ENCODE data around the gene PPM1N. TPM values are rescaled to one million over a fixed set of nuclear protein-coding genes. Genes with fewer than 3 reads are reported as not detected.
A peak's percentile ranks its signal among the peaks of the same experiment; 100 is the strongest.

Gene PPM1N
- total and polyA plus RNA-seq, 2 of the 13 experiments (the other 11 are each of a cell fraction or from before 2014, with no cell fraction given), result 0.31 to 1.8 TPM

DNA sequence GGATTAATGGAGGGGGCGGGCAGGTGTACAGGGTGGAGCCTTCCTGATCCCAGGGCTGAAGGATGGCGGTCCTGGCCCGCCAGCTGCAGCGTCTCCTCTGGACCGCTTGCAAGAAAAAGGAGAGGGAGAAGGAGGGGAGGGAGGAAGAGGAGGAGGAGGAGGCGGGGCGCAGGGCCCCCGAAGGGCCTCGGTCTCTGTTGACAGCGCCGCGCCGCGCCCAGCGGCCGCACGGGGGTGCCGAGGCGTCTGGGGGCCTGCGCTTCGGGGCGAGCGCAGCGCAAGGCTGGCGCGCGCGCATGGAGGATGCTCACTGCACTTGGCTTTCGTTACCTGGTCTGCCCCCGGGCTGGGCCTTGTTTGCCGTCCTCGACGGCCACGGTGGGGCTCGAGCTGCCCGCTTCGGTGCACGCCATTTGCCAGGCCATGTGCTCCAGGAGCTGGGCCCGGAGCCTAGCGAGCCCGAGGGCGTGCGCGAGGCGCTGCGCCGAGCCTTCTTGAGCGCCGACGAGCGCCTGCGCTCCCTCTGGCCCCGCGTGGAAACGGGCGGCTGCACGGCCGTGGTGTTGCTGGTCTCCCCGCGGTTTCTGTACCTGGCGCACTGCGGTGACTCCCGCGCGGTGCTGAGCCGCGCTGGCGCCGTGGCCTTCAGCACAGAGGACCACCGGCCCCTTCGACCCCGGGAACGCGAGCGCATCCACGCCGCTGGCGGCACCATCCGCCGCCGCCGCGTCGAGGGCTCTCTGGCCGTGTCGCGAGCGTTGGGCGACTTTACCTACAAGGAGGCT, at the start of gene PPM1N (continued):
- TF ChIP-seq, protein P1, sequence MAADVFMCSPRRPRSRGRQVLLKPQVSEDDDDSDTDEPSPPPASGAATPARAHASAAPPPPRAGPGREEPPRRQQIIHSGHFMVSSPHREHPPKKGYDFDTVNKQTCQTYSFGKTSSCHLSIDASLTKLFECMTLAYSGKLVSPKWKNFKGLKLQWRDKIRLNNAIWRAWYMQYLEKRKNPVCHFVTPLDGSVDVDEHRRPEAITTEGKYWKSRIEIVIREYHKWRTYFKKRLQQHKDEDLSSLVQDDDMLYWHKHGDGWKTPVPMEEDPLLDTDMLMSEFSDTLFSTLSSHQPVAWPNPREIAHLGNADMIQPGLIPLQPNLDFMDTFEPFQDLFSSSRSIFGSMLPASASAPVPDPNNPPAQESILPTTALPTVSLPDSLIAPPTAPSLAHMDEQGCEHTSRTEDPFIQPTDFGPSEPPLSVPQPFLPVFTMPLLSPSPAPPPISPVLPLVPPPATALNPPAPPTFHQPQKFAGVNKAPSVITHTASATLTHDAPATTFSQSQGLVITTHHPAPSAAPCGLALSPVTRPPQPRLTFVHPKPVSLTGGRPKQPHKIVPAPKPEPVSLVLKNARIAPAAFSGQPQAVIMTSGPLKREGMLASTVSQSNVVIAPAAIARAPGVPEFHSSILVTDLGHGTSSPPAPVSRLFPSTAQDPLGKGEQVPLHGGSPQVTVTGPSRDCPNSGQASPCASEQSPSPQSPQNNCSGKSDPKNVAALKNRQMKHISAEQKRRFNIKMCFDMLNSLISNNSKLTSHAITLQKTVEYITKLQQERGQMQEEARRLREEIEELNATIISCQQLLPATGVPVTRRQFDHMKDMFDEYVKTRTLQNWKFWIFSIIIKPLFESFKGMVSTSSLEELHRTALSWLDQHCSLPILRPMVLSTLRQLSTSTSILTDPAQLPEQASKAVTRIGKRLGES (CRISPR knock-in tag; IDR thresholded peaks at IDR 0.05; ENCODE audit: borderline replicate concordance), result no peak
- TF ChIP-seq, protein P2, sequence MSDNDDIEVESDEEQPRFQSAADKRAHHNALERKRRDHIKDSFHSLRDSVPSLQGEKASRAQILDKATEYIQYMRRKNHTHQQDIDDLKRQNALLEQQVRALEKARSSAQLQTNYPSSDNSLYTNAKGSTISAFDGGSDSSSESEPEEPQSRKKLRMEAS (IDR thresholded peaks at IDR 0.05), result 0 out of 2 replicates have a peak, but pooled peaks have one; percentile 22
- TF ChIP-seq, protein P3, sequence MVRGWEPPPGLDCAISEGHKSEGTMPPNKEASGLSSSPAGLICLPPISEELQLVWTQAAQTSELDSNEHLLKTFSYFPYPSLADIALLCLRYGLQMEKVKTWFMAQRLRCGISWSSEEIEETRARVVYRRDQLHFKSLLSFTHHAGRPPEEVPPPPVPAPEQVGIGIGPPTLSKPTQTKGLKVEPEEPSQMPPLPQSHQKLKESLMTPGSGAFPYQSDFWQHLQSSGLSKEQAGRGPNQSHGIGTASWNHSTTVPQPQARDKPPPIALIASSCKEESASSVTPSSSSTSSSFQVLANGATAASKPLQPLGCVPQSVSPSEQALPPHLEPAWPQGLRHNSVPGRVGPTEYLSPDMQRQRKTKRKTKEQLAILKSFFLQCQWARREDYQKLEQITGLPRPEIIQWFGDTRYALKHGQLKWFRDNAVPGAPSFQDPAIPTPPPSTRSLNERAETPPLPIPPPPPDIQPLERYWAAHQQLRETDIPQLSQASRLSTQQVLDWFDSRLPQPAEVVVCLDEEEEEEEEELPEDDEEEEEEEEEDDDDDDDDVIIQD (CRISPR knock-in tag; IDR thresholded peaks at IDR 0.05; ENCODE audit: low read depth), result no peak
- TF ChIP-seq, protein P4, sequence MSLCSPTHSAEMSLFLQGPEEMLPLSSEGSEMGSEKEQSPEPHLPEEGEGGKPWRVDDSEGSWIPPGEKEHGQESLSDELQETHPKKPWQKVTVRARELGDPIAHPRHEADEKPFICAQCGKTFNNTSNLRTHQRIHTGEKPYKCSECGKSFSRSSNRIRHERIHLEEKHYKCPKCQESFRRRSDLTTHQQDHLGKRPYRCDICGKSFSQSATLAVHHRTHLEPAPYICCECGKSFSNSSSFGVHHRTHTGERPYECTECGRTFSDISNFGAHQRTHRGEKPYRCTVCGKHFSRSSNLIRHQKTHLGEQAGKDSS (CRISPR knock-in tag; IDR thresholded peaks at IDR 0.05; ENCODE audit: borderline replicate concordance, low read depth), result 0 out of 2 replicates have a peak, but pooled peaks have one; percentile 46
- TF ChIP-seq RBFOX2 (IDR thresholded peaks at IDR 0.05; ENCODE audit: low read depth, low read length) (no peak), ZNF775 (CRISPR knock-in tag; IDR thresholded peaks at IDR 0.05; ENCODE audit: borderline replicate concordance) (no peak), RARG (CRISPR knock-in tag; IDR thresholded peaks at IDR 0.05; ENCODE audit: low read depth) (no peak), ZNF672 (CRISPR knock-in tag; IDR thresholded peaks at IDR 0.05) (no peak), TBP (CRISPR knock-in tag; IDR thresholded peaks at IDR 0.05) (no peak)
- TF ChIP-seq, protein P5, sequence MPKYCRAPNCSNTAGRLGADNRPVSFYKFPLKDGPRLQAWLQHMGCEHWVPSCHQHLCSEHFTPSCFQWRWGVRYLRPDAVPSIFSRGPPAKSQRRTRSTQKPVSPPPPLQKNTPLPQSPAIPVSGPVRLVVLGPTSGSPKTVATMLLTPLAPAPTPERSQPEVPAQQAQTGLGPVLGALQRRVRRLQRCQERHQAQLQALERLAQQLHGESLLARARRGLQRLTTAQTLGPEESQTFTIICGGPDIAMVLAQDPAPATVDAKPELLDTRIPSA (CRISPR knock-in tag; IDR thresholded peaks at IDR 0.05; ENCODE audit: borderline replicate concordance), result no peak
- TF ChIP-seq, protein P6, sequence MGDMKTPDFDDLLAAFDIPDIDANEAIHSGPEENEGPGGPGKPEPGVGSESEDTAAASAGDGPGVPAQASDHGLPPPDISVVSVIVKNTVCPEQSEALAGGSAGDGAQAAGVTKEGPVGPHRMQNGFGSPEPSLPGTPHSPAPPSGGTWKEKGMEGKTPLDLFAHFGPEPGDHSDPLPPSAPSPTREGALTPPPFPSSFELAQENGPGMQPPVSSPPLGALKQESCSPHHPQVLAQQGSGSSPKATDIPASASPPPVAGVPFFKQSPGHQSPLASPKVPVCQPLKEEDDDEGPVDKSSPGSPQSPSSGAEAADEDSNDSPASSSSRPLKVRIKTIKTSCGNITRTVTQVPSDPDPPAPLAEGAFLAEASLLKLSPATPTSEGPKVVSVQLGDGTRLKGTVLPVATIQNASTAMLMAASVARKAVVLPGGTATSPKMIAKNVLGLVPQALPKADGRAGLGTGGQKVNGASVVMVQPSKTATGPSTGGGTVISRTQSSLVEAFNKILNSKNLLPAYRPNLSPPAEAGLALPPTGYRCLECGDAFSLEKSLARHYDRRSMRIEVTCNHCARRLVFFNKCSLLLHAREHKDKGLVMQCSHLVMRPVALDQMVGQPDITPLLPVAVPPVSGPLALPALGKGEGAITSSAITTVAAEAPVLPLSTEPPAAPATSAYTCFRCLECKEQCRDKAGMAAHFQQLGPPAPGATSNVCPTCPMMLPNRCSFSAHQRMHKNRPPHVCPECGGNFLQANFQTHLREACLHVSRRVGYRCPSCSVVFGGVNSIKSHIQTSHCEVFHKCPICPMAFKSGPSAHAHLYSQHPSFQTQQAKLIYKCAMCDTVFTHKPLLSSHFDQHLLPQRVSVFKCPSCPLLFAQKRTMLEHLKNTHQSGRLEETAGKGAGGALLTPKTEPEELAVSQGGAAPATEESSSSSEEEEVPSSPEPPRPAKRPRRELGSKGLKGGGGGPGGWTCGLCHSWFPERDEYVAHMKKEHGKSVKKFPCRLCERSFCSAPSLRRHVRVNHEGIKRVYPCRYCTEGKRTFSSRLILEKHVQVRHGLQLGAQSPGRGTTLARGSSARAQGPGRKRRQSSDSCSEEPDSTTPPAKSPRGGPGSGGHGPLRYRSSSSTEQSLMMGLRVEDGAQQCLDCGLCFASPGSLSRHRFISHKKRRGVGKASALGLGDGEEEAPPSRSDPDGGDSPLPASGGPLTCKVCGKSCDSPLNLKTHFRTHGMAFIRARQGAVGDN (CRISPR knock-in tag; IDR thresholded peaks at IDR 0.05), result peak; percentile 35; the same call in 1 of the 2 replicates
- TF ChIP-seq, protein P7, sequence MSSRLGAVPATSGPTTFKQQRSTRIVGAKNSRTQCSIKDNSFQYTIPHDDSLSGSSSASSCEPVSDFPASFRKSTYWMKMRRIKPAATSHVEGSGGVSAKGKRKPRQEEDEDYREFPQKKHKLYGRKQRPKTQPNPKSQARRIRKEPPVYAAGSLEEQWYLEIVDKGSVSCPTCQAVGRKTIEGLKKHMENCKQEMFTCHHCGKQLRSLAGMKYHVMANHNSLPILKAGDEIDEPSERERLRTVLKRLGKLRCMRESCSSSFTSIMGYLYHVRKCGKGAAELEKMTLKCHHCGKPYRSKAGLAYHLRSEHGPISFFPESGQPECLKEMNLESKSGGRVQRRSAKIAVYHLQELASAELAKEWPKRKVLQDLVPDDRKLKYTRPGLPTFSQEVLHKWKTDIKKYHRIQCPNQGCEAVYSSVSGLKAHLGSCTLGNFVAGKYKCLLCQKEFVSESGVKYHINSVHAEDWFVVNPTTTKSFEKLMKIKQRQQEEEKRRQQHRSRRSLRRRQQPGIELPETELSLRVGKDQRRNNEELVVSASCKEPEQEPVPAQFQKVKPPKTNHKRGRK (CRISPR knock-in tag; IDR thresholded peaks at IDR 0.05), result no peak
- TF ChIP-seq, protein P8, sequence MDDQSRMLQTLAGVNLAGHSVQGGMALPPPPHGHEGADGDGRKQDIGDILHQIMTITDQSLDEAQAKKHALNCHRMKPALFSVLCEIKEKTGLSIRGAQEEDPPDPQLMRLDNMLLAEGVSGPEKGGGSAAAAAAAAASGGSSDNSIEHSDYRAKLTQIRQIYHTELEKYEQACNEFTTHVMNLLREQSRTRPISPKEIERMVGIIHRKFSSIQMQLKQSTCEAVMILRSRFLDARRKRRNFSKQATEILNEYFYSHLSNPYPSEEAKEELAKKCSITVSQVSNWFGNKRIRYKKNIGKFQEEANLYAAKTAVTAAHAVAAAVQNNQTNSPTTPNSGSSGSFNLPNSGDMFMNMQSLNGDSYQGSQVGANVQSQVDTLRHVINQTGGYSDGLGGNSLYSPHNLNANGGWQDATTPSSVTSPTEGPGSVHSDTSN (CRISPR knock-in tag; IDR thresholded peaks at IDR 0.05; ENCODE audit: borderline replicate concordance), result no peak
